Naive thymus-derived CD4-positive, alpha-beta T cell (primary cell): ENCODE measurements around the gene COL6A2. TPM values are rescaled to one million over a fixed set of nuclear protein-coding genes. Genes with fewer than 3 reads are reported as not detected.

Experiments used
- ATAC-seq: fragments of 150-1000 bp; cut with Tn5 transposase; 2 replicates; pipeline ENCODE4 v1.10.0; 2021; ENCODE audit warnings: mild to moderate bottlenecking, moderate library complexity
- CTCF ChIA-PET: fragments of 350-600 bp; sonication (Branson Sonifier 250); formaldehyde crosslinking; loops from one replicate; lab custom pipeline; 2021; ENCODE audit warnings: antibody characterized with exemption; lab: Charles Lee
- POLR2A ChIA-PET: fragments of 350-600 bp; sonication (Branson Sonifier 250); formaldehyde crosslinking; loops from one replicate; lab custom pipeline; 2021; ENCODE audit warnings: antibody characterized with exemption, inconsistent platforms; lab: Charles Lee
- DNase-seq, 9 donors: peaks; one replicate each; pipeline versions ENCODE4 v3.0.0 to v3.0.0-alpha.2; 2020 to 2022; ENCODE audit warnings: mixed read lengths in 1 of 9
- H3K27ac ChIP-seq: one replicate; pipeline ENCODE4 v1.7.0; 2013; ENCODE audit warnings: mild to moderate bottlenecking, low read depth, low read length, moderate library complexity
- H3K27me3 ChIP-seq, 2 donors: one replicate each; pipeline ENCODE4 v1.7.0; 2013; ENCODE audit warnings: low read length in 2 of 2, mild to moderate bottlenecking in 2 of 2, moderate library complexity in 2 of 2; ENCODE audit not compliant: control insufficient read depth in 2 of 2, insufficient read depth in 2 of 2
- H3K36me3 ChIP-seq, 3 experiments: 1 replicate in 2 of 3; 2 replicates in 1 of 3; pipeline ENCODE4 v1.7.0; 2013; ENCODE audit warnings: low read length in 3 of 3, mild to moderate bottlenecking in 3 of 3, moderate library complexity in 1 of 3; ENCODE audit not compliant: insufficient read depth in 3 of 3, control insufficient read depth in 2 of 3
- H3K4me1 ChIP-seq, 2 donors: one replicate each; pipeline ENCODE4 v1.7.0; 2013; ENCODE audit warnings: low read length in 2 of 2, mild to moderate bottlenecking in 2 of 2, moderate library complexity in 1 of 2; ENCODE audit not compliant: control insufficient read depth in 2 of 2, insufficient read depth in 2 of 2
- H3K4me3 ChIP-seq: 2 replicates; pipeline ENCODE4 v1.7.0; 2013; ENCODE audit warnings: mild to moderate bottlenecking, low read length
- H3K9me3 ChIP-seq, 3 experiments: 1 replicate in 2 of 3; 2 replicates in 1 of 3; pipeline ENCODE4 v1.7.0; 2013; ENCODE audit warnings: low read length in 3 of 3; ENCODE audit not compliant: control insufficient read depth in 2 of 3
- H3K27ac Mint-ChIP-seq, 9 donors: one replicate each; pipeline ENCODE4 v1.8.0; 2020 to 2022; ENCODE audit warnings: mixed read lengths in 9 of 9, mild to moderate bottlenecking in 8 of 9, moderate library complexity in 5 of 9, inconsistent platforms in 2 of 9
- H3K27me3 Mint-ChIP-seq, 5 donors: one replicate each; pipeline ENCODE4 v1.8.0; 2021 to 2022; ENCODE audit warnings: mixed read lengths in 5 of 5, mild to moderate bottlenecking in 1 of 5
- H3K36me3 Mint-ChIP-seq, 5 donors: one replicate each; pipeline ENCODE4 v1.8.0; 2020 to 2022; ENCODE audit warnings: mixed read lengths in 5 of 5, mild to moderate bottlenecking in 3 of 5, inconsistent platforms in 1 of 5
- H3K4me1 Mint-ChIP-seq, 7 donors: one replicate each; pipeline ENCODE4 v1.8.0; 2020 to 2022; ENCODE audit warnings: mixed read lengths in 7 of 7, mild to moderate bottlenecking in 3 of 7, inconsistent platforms in 1 of 7
- H3K4me3 Mint-ChIP-seq, 10 donors: one replicate each; pipeline ENCODE4 v1.8.0; 2020 to 2022; ENCODE audit warnings: mild to moderate bottlenecking in 10 of 10, mixed read lengths in 10 of 10, moderate library complexity in 6 of 10, inconsistent platforms in 2 of 10
- H3K9me3 Mint-ChIP-seq, 11 donors: one replicate each; pipeline ENCODE4 v1.8.0; 2020 to 2022; ENCODE audit warnings: mixed read lengths in 11 of 11, mild to moderate bottlenecking in 4 of 11, inconsistent platforms in 1 of 11, moderate library complexity in 1 of 11
- intact Hi-C, 2 donors: fragments of 100-400 bp; cut with micrococcal nuclease; formaldehyde crosslinking; loops; one replicate each; pipeline ENCODE4 v1.15.1; 2023
- polyA plus RNA-seq, 2 donors: library from polyadenylated mRNA; unstranded; fragments of 300-500 nt; fragmentation: Illumina TruSeq; gene quantifications; one replicate each; pipeline ENCODE4 v1.2.3, GENCODE V29; 2021
- total RNA-seq, 6 experiments: library from RNA in 5 of 6; stranded (reverse) in 5 of 6; gene quantifications; 1 replicate in 5 of 6; 2 replicates in 1 of 6; pipeline ENCODE4 v1.2.3 and lab custom pipeline; 2021 to 2026

COL6A2 gene
- total and polyA plus RNA-seq, 7 experiments from 2014 or later: 1.7 to 47.7 (median 33.3) TPM

- Mint-ChIP-seq H3K4me1 (peaks cover 0 to 6% (median 5%) of the 10 kb centered on the region in 7 donors), H3K27ac (peak overlapping the region in 1 of 9 donors; percentile 21), H3K36me3 (peaks cover 0 to 1% (median 0%) of the 10 kb centered on the region in 5 donors), H3K9me3 (peaks cover 0 to 14% (median 4%) of the 10 kb centered on the region in 11 donors), H3K27me3 (peaks cover 0 to 6% (median 0%) of the 10 kb centered on the region in 5 donors), H3K4me3 (peak overlapping the region in 1 of 10 donors; percentile 13)
- Histone ChIP-seq H3K4me1 (peaks cover 0 to 19% of the 10 kb centered on the region in 2 donors), H3K27ac (no peak overlapping the region), H3K9me3 (no peaks in the 10 kb centered on the region), H3K36me3 (no peaks in the 10 kb centered on the region), H3K27me3 (no peaks in the 10 kb centered on the region), H3K4me3 (no peak overlapping the region)
- CTCF ChIA-PET: no interaction called here
- ATAC-seq (no peak), DNase-seq (peak in 1 of 9 donors; percentile 11)
- intact Hi-C loops: loop anchor here (5.0 to 10.0 kb wide), 2 partner anchors 120 to 133 kb away; partner anchors contain the start of gene LSS (in 1 of the 2)
- POLR2A ChIA-PET: no interaction called here
Measured at GRCh38 chr21:46094401-46095082, 3.4 kb upstream of the COL6A2 start.

DNA sequence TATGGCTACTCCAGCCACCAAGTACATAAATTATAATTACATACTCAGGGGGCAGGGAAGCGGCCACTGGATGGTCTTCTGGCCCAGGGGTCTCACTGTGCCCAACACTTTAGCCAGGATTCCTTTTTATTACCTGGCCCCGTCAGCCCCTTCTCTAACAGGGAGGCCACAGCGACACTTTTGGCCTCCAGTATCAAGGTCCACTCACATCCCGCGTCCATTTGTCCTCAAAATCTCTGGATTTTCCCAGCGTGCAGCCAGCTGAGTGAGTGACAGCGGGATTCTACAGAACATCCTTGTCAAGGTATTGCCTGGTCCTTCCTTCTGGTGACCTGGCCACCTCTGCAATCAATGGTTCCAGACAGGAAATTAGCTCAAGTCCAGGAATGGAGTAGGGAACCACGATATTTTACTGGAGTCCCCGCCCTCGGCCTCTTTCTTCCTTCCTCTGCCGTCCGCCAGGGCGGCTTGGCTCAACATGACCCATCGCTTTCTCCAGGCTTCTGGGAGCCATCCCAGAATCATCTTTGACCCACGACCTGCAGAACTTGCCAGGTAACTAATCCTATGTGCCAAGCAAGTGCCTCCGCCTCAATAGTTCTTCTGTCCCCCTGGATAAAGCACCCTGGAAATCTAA lies 2.7 kb upstream of the COL6A2 start:
- H3K36me3 Mint-ChIP-seq: peaks cover 0 to 1% (median 0%) of the 10 kb centered on the region in 5 donors
- no peaks in the 10 kb centered on the region for H3K9me3 ChIP-seq
- peak in 1 of 9 donors; percentile 13 for DNase-seq
- H3K27me3 ChIP-seq: no peaks in the 10 kb centered on the region
- H3K4me3 ChIP-seq: no peak overlapping the region
- H3K4me3 Mint-ChIP-seq: peak overlapping the region in 2 of 10 donors; percentile 13 to 20
- no peak overlapping the region for H3K27ac ChIP-seq
- ChIA-PET CTCF (no interaction called here), POLR2A (no interaction called here)
- peaks cover 0 to 20% of the 10 kb centered on the region in 2 donors for H3K4me1 ChIP-seq
- ATAC-seq: no peak
- peaks cover 0 to 11% (median 5%) of the 10 kb centered on the region in 5 donors for H3K27me3 Mint-ChIP-seq
- H3K36me3 ChIP-seq: no peaks in the 10 kb centered on the region
- H3K27ac Mint-ChIP-seq: peak overlapping the region in 1 of 9 donors; percentile 66
- intact Hi-C loops: loop anchor here (5.0 to 10.0 kb wide), 2 partner anchors 120 to 132 kb away; partner anchors contain the start of gene LSS (in 1 of the 2)
- H3K4me1 Mint-ChIP-seq: peaks cover 0 to 6% (median 5%) of the 10 kb centered on the region in 7 donors
- H3K9me3 Mint-ChIP-seq: peaks cover 0 to 10% (median 4%) of the 10 kb centered on the region in 11 donors

- intact Hi-C loops: loop anchor here (5.0 to 10.0 kb wide), 2 partner anchors 121 to 131 kb away; partner anchors contain the start of gene LSS (in 1 of the 2)
Measured at GRCh38 chr21:46095814-46096595, 1.9 kb upstream of the COL6A2 start.

GRCh38 chr21:46096596-46097335 lies 1.1 kb upstream of the COL6A2 start:
- intact Hi-C loops: loop anchor here (5.0 to 10.0 kb wide), 2 partner anchors 122 to 131 kb away; partner anchors contain the start of gene LSS (in 1 of the 2)
- Mint-ChIP-seq H3K27me3 (peaks cover 0 to 27% (median 20%) of the 10 kb centered on the region in 5 donors), H3K4me1 (peaks cover 0 to 18% (median 4%) of the 10 kb centered on the region in 7 donors), H3K9me3 (peaks cover 0 to 5% (median 0%) of the 10 kb centered on the region in 11 donors), H3K27ac (peak overlapping the region in 6 of 9 donors; percentile 3 to 82 (median 31)), H3K4me3 (peak overlapping the region; percentile 38 to 81 (median 62)), H3K36me3 (peaks cover 0 to 7% (median 0%) of the 10 kb centered on the region in 5 donors)
- H3K4me1 ChIP-seq: peaks cover 0 to 21% of the 10 kb centered on the region in 2 donors
- no peak overlapping the region for H3K4me3 ChIP-seq
- H3K36me3 ChIP-seq: no peaks in the 10 kb centered on the region
- DNase-seq (peak in 2 of 9 donors; percentile 6 to 21), ATAC-seq (no peak)
- no peaks in the 10 kb centered on the region for H3K27me3 ChIP-seq
- no peaks in the 10 kb centered on the region for H3K9me3 ChIP-seq
- peak overlapping the region; percentile 7 for H3K27ac ChIP-seq
- ChIA-PET POLR2A (no interaction called here), CTCF (no interaction called here)

More at GRCh38 chr21:46095814-46096595, 1.9 kb upstream of the COL6A2 start:
- no peak overlapping the region for H3K27ac ChIP-seq
- Mint-ChIP-seq H3K4me3 (peak overlapping the region in 9 of 10 donors; percentile 6 to 81 (median 54)), H3K36me3 (no peaks in the 10 kb centered on the region), H3K4me1 (peaks cover 0 to 13% (median 5%) of the 10 kb centered on the region in 7 donors), H3K27ac (peak overlapping the region in 2 of 9 donors; percentile 21 to 36), H3K9me3 (peaks cover 0 to 4% (median 0%) of the 10 kb centered on the region in 11 donors), H3K27me3 (peaks cover 0 to 19% (median 13%) of the 10 kb centered on the region in 5 donors)
- ATAC-seq (no peak), DNase-seq (peak in 2 of 9 donors; percentile 5 to 16)
- ChIA-PET POLR2A (no interaction called here), CTCF (no interaction called here)
- no peaks in the 10 kb centered on the region for H3K36me3 ChIP-seq
- no peaks in the 10 kb centered on the region for H3K9me3 ChIP-seq
- H3K4me3 ChIP-seq: no peak overlapping the region
- peaks cover 0 to 21% of the 10 kb centered on the region in 2 donors for H3K4me1 ChIP-seq
- no peaks in the 10 kb centered on the region for H3K27me3 ChIP-seq

GRCh38 chr21:46098303-46099141 lies 610 bp downstream of the COL6A2 start:
- ATAC-seq (peak; percentile 57), DNase-seq (peak in 4 of 9 donors; percentile 8 to 24 (median 18))
- H3K9me3 Mint-ChIP-seq: peaks cover 0 to 23% (median 12%) of the 10 kb centered on the region in 11 donors
- POLR2A ChIA-PET: interaction anchor here (0.6 kb wide), 1 partner anchor 20 kb away, joined by 3 read pairs; no protein-coding TSS in a partner anchor
- peaks cover 1 to 25% (median 5%) of the 10 kb centered on the region in 5 donors for H3K36me3 Mint-ChIP-seq
- Histone ChIP-seq H3K27me3 (no peaks in the 10 kb centered on the region), H3K4me1 (peaks cover 0 to 13% of the 10 kb centered on the region in 2 donors), H3K27ac (peak overlapping the region; percentile 57), H3K9me3 (no peaks in the 10 kb centered on the region), H3K4me3 (no peak overlapping the region), H3K36me3 (no peaks in the 10 kb centered on the region)
- peaks cover 0 to 43% (median 31%) of the 10 kb centered on the region in 5 donors for H3K27me3 Mint-ChIP-seq
- CTCF ChIA-PET: no interaction called here
- peaks cover 0 to 18% (median 4%) of the 10 kb centered on the region in 7 donors for H3K4me1 Mint-ChIP-seq
- intact Hi-C loops: loop anchor here (1.0 to 10.0 kb wide), 3 partner anchors 124 to 129 kb away; partner anchors contain the start of gene LSS (in 1 of the 2)
- H3K4me3 Mint-ChIP-seq: peak overlapping the region; percentile 35 to 80 (median 67)
- H3K27ac Mint-ChIP-seq: no peak overlapping the region
